BLaER1 treated with 17β-estradiol and CSF1 and Interleukin-3, amounts not matched to agents 10 nM and 100 nM (cell line): ENCODE measurements around the gene TKTL1.

Experiments used
- H3K27ac ChIP-seq, 11 experiments: shearing (Covaris generic); formaldehyde crosslinking; 2 replicates each; pipeline ENCODE4 v1.8.1; 2022
- H3K27me3 ChIP-seq, 11 experiments: shearing (Covaris generic); formaldehyde crosslinking; 2 replicates each; pipeline ENCODE4 v1.8.1; 2022
- H3K36me3 ChIP-seq, 11 experiments: shearing (Covaris generic); formaldehyde crosslinking; 2 replicates each; pipeline ENCODE4 v1.8.1; 2022
- H3K4me1 ChIP-seq, 10 experiments: shearing (Covaris generic); formaldehyde crosslinking; 2 replicates each; pipeline ENCODE4 v1.8.1; 2022
- H3K4me2 ChIP-seq, 11 experiments: shearing (Covaris generic); formaldehyde crosslinking; 2 replicates each; pipeline ENCODE4 v1.8.1; 2022
- H3K4me3 ChIP-seq, 10 experiments: shearing (Covaris generic); formaldehyde crosslinking; 2 replicates each; pipeline ENCODE4 v1.8.1; 2022
- H3K9ac ChIP-seq, 11 experiments: shearing (Covaris generic); formaldehyde crosslinking; 2 replicates each; pipeline ENCODE4 v1.8.1; 2022
- H3K9me3 ChIP-seq, 11 experiments: shearing (Covaris generic); formaldehyde crosslinking; replicated peaks in 1 of 11; 2 replicates each; pipeline ENCODE4 v1.8.1; 2022
- H4K20me1 ChIP-seq, 11 experiments: shearing (Covaris generic); formaldehyde crosslinking; 2 replicates each; pipeline ENCODE4 v1.8.1; 2022
- Cebpa-rat ChIP-seq, 11 experiments: shearing (Covaris generic); IDR thresholded peaks; 2 replicates each; pipeline ENCODE4 v1.8.1; 2022

TKTL1 gene

DNA sequence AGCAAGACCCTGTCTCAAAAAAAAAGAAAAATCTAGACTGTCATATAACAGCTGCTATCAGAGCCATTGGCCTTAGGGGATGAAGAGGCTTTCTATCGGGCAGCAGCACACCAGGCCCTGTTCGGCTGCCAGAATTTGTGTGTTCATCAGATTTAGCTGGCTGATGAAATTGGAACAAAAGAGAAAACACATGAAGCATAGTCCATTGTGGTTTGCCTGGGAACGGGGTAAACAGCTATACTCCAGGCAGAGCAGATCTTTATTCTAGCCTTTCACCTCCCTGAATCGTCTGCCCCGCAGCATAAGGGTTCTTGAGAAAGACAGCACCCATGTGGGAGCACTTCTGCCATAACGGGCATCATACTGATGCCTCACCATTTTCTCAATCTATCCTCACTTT lies 11.6 kb downstream of the TKTL1 start:
- Histone ChIP-seq H3K4me3 (no peak overlapping the region), H3K27ac (no peak overlapping the region), H3K4me2 (no peak overlapping the region), H3K9ac (no peak overlapping the region), H3K9me3 (peaks cover 0 to 5% (median 0%) of the 10 kb centered on the region in 11 experiments; a peak in 1 of 22 replicates), H4K20me1 (peaks cover 0 to 16% (median 0%) of the 10 kb centered on the region in 11 experiments; a peak in 6 of 22 replicates), H3K27me3 (peaks cover 70 to 100% (median 98%) of the 10 kb centered on the region in 11 experiments), H3K36me3 (no peaks in the 10 kb centered on the region), H3K4me1 (peaks cover 4 to 57% (median 13%) of the 10 kb centered on the region in 10 experiments; a peak in 12 of 20 replicates)
- no peak for TF ChIP-seq Cebpa-rat (IDR thresholded peaks at IDR 0.05)

DNA sequence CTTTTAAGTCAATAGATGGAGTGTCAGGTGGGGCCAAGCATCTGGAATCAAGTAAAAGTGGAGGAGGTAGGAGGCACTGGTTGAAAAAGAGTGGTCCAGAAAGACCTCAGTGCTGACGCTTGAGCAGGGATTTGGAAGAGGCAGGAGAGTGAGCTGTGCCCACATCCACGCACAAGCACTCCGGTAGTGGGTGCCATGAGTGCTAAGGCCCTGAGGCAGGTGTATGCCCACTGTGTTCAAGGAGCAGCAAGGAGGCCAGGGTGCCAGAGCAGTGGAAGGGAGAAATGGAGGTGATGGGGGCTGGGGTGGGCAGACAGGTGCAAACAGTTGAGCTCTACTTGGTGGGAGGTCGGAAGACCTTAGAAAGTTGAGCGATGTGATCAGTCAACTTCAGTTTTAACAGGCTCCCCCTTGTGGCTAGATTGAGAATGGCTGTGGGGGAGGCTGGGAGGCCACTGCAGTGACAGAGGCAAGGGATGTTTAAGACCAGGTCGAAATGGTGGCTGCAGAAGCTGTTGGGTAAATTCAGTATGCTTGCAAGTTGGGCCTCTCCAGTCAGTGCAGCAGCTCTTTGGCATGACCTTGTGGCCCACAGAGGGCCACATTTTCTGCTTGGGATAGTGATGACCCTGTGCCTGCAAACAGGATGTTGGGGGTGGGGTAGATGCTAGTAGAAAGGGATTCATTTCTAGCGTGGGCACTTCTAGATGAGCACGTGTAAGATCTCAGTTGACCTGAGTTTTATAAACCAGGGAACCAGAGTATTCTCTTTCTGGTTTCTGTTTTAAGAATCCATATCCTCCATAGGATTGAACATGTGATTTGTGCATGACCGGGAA lies 12.7 kb downstream of the TKTL1 start:
- no peak for TF ChIP-seq Cebpa-rat (IDR thresholded peaks at IDR 0.05)
- Histone ChIP-seq H3K9ac (no peak overlapping the region), H3K27ac (no peak overlapping the region), H3K4me3 (no peak overlapping the region), H4K20me1 (peaks cover 0 to 16% (median 0%) of the 10 kb centered on the region in 11 experiments; a peak in 6 of 22 replicates), H3K4me1 (peaks cover 4 to 62% (median 13%) of the 10 kb centered on the region in 10 experiments; a peak in 12 of 20 replicates), H3K9me3 (peaks cover 0 to 5% (median 0%) of the 10 kb centered on the region in 11 experiments; a peak in 1 of 22 replicates), H3K36me3 (no peaks in the 10 kb centered on the region), H3K27me3 (peaks cover 73 to 100% (median 99%) of the 10 kb centered on the region in 11 experiments), H3K4me2 (peak overlapping the region in 3 of 11 experiments; percentile 7 to 47 (median 19); a peak in 4 of 22 replicates)

GRCh38 chrX:154309041-154309775 lies 13.6 kb downstream of the TKTL1 start:
- H3K9ac ChIP-seq, result no peak overlapping the region
- H3K4me1 ChIP-seq, result peaks cover 4 to 70% (median 13%) of the 10 kb centered on the region in 10 experiments; a peak in 12 of 20 replicates
- H3K27me3 ChIP-seq, result peaks cover 73 to 100% (median 99%) of the 10 kb centered on the region in 11 experiments
- peaks cover 0 to 5% (median 0%) of the 10 kb centered on the region in 11 experiments; a peak in 1 of 22 replicates for H3K9me3 ChIP-seq
- H3K4me2 ChIP-seq, result peak overlapping the region in 2 of 11 experiments; percentile 19 to 47; a peak in 2 of 22 replicates
- no peak overlapping the region for H3K4me3 ChIP-seq
- no peak overlapping the region; a peak in 1 of 22 replicates for H3K27ac ChIP-seq
- no peaks in the 10 kb centered on the region for H3K36me3 ChIP-seq
- no peak for TF ChIP-seq Cebpa-rat (IDR thresholded peaks at IDR 0.05)
- H4K20me1 ChIP-seq, result peaks cover 0 to 16% (median 0%) of the 10 kb centered on the region in 11 experiments; a peak in 6 of 22 replicates

GRCh38 chrX:154310616-154311536 lies 15.3 kb downstream of the TKTL1 start:
- Histone ChIP-seq H3K27ac (peak overlapping the region in 2 of 11 experiments; percentile 17 to 44; a peak in 2 of 22 replicates), H3K9me3 (peaks cover 0 to 5% (median 0%) of the 10 kb centered on the region in 11 experiments; a peak in 1 of 22 replicates), H3K4me3 (no peak overlapping the region), H3K27me3 (peaks cover 72 to 100% (median 99%) of the 10 kb centered on the region in 11 experiments), H4K20me1 (peaks cover 0 to 13% (median 0%) of the 10 kb centered on the region in 11 experiments; a peak in 6 of 22 replicates), H3K4me2 (peak overlapping the region in 3 of 11 experiments; percentile 30 to 47 (median 42); a peak in 5 of 22 replicates), H3K4me1 (peaks cover 0 to 64% (median 2%) of the 10 kb centered on the region in 10 experiments; a peak in 9 of 20 replicates), H3K9ac (no peak overlapping the region), H3K36me3 (no peaks in the 10 kb centered on the region)
- TF ChIP-seq Cebpa-rat (IDR thresholded peaks at IDR 0.05), result no peak

DNA sequence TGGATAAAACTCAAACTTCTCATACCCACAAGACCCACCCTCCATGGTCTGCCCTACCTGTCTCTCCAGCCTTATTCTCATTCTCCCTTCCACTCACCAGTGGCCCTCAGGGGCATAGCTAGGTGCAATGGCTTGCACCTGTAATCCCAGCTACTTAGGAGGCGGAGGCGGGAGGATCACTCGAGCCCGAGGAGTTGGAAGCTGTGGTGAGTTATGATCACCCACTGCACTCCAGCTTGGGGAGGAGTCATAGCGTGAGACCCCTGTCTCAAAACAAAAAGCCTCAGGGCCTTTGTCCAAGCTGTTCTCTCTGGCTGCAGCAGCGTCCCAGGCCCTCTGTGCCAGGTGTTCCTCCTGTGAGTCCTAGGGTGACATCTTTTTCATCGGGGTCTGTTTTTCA lies 16.5 kb downstream of the TKTL1 start:
- H3K4me2 ChIP-seq, result no peak overlapping the region
- no peak for TF ChIP-seq Cebpa-rat (IDR thresholded peaks at IDR 0.05)
- peaks cover 0 to 10% (median 0%) of the 10 kb centered on the region in 11 experiments; a peak in 5 of 22 replicates for H4K20me1 ChIP-seq
- peaks cover 0 to 61% (median 0%) of the 10 kb centered on the region in 10 experiments; a peak in 6 of 20 replicates for H3K4me1 ChIP-seq
- no peak overlapping the region for H3K4me3 ChIP-seq
- no peaks in the 10 kb centered on the region for H3K36me3 ChIP-seq
- no peak overlapping the region for H3K27ac ChIP-seq
- no peak overlapping the region for H3K9ac ChIP-seq
- H3K27me3 ChIP-seq, result peaks cover 70 to 100% (median 95%) of the 10 kb centered on the region in 11 experiments
- H3K9me3 ChIP-seq, result peaks cover 0 to 3% (median 0%) of the 10 kb centered on the region in 11 experiments; a peak in 1 of 22 replicates

DNA sequence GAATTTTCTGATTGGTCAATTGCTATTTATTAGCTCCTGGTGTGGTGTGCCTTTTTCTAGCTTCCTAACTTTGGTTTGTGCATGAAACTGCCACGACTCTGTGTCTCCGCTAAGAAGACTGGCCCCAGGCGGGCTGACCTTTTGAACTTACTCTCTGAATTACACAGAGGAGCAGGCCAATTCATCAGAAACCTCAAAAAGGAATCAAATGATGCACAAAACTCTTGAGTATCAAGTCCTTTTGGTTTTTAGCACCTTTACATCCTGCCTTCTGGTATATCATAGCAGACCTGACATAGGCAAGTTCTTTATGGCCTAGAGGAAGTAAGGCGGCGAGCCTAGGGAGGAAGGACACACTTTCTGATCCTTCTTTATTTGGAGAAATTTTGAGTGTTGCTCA lies 17.6 kb downstream of the TKTL1 start:
- H3K4me3 ChIP-seq, result no peak overlapping the region
- no peaks in the 10 kb centered on the region for H3K9me3 ChIP-seq
- no peak overlapping the region for H3K9ac ChIP-seq
- H3K27ac ChIP-seq, result no peak overlapping the region
- peaks cover 0 to 10% (median 0%) of the 10 kb centered on the region in 11 experiments; a peak in 5 of 22 replicates for H4K20me1 ChIP-seq
- peak overlapping the region in 3 of 11 experiments; percentile 28 to 44 (median 35); a peak in 4 of 22 replicates for H3K4me2 ChIP-seq
- H3K27me3 ChIP-seq, result peaks cover 67 to 100% (median 95%) of the 10 kb centered on the region in 11 experiments
- TF ChIP-seq Cebpa-rat (IDR thresholded peaks at IDR 0.05), result no peak
- no peaks in the 10 kb centered on the region for H3K36me3 ChIP-seq
- H3K4me1 ChIP-seq, result peaks cover 0 to 58% (median 0%) of the 10 kb centered on the region in 10 experiments; a peak in 6 of 20 replicates

GRCh38 chrX:154315416-154315815 lies 19.8 kb downstream of the TKTL1 start:
- no peak overlapping the region for H3K4me3 ChIP-seq
- H3K9me3 ChIP-seq, result no peaks in the 10 kb centered on the region
- H3K9ac ChIP-seq, result no peak overlapping the region
- no peak overlapping the region for H3K27ac ChIP-seq
- no peak for TF ChIP-seq Cebpa-rat (IDR thresholded peaks at IDR 0.05)
- no peaks in the 10 kb centered on the region for H3K36me3 ChIP-seq
- no peak overlapping the region for H3K4me2 ChIP-seq
- peaks cover 8 to 47% (median 13%) of the 10 kb centered on the region in 10 experiments for H3K4me1 ChIP-seq
- H3K27me3 ChIP-seq, result peaks cover 70 to 98% (median 90%) of the 10 kb centered on the region in 11 experiments
- peaks cover 0 to 11% (median 0%) of the 10 kb centered on the region in 11 experiments; a peak in 5 of 22 replicates for H4K20me1 ChIP-seq
